Effector memory CD4-positive, alpha-beta T cell (primary cell): Measurements from ENCODE around the gene CREB3L1.

Experiments
- DNase-seq, 3 donors: peaks; one replicate each; pipeline ENCODE4 v3.0.0-alpha.2; 2020
- H3K27ac ChIP-seq: 2 replicates; pipeline ENCODE4 v1.7.0; 2013; ENCODE audit warnings: mild to moderate bottlenecking, low read length, moderate library complexity; ENCODE audit not compliant: insufficient read depth, poor library complexity, severe bottlenecking
- H3K27me3 ChIP-seq: replicated peaks from 2 replicates; pipeline ENCODE4 v1.7.0; 2013; ENCODE audit warnings: mild to moderate bottlenecking, low read length; ENCODE audit not compliant: insufficient read depth, control insufficient read depth, poor library complexity, severe bottlenecking
- H3K36me3 ChIP-seq: 2 replicates; pipeline ENCODE4 v1.7.0; 2013; ENCODE audit warnings: mild to moderate bottlenecking, low read length, moderate library complexity; ENCODE audit not compliant: control insufficient read depth, insufficient read depth
- H3K4me1 ChIP-seq: 2 replicates; pipeline ENCODE4 v1.7.0; 2013; ENCODE audit warnings: low read length, mild to moderate bottlenecking; ENCODE audit not compliant: control insufficient read depth, insufficient read depth, poor library complexity, severe bottlenecking
- H3K4me3 ChIP-seq: 2 replicates; pipeline ENCODE4 v1.7.0; 2013; ENCODE audit warnings: low read length, low read depth, mild to moderate bottlenecking; ENCODE audit not compliant: insufficient read depth, poor library complexity, severe bottlenecking
- H3K9me3 ChIP-seq: 2 replicates; pipeline ENCODE4 v1.7.0; 2013; ENCODE audit warnings: mild to moderate bottlenecking, low read length, moderate library complexity; ENCODE audit not compliant: control insufficient read depth

CREB3L1 gene

GRCh38 chr11:46321757-46322156 lies 44.3 kb downstream of the CREB3L1 start:
- no peak overlapping the region for H3K4me3 ChIP-seq

GRCh38 chr11:46322759-46323158 lies 45.3 kb downstream of the CREB3L1 start:
- H3K4me1 ChIP-seq = peaks cover 9% of the 10 kb centered on the region

More at GRCh38 chr11:46321757-46322156, 44.3 kb downstream of the CREB3L1 start:
- no peak for DNase-seq
- Histone ChIP-seq H3K27me3 (no peaks in the 10 kb centered on the region), H3K4me1 (peaks cover 9% of the 10 kb centered on the region), H3K27ac (no peak overlapping the region), H3K9me3 (no peaks in the 10 kb centered on the region), H3K36me3 (no peaks in the 10 kb centered on the region)

GRCh38 chr11:46326813-46327416 lies 49.5 kb downstream of the CREB3L1 start:
- no peaks in the 10 kb centered on the region for H3K27me3 ChIP-seq
- no peak overlapping the region for H3K4me3 ChIP-seq
- DNase-seq = no peak
- H3K36me3 ChIP-seq = no peaks in the 10 kb centered on the region
- no peaks in the 10 kb centered on the region for H3K9me3 ChIP-seq
- H3K27ac ChIP-seq = no peak overlapping the region
- H3K4me1 ChIP-seq = peaks cover 26% of the 10 kb centered on the region

More at GRCh38 chr11:46322759-46323158, 45.3 kb downstream of the CREB3L1 start:
- Histone ChIP-seq H3K27me3 (no peaks in the 10 kb centered on the region), H3K4me3 (no peak overlapping the region), H3K36me3 (no peaks in the 10 kb centered on the region), H3K27ac (no peak overlapping the region), H3K9me3 (no peaks in the 10 kb centered on the region)
- no peak for DNase-seq

- H3K27me3 ChIP-seq = no peaks in the 10 kb centered on the region
- H3K9me3 ChIP-seq = no peaks in the 10 kb centered on the region
- no peak overlapping the region for H3K4me3 ChIP-seq
- H3K36me3 ChIP-seq = no peaks in the 10 kb centered on the region
- DNase-seq = no peak
- peaks cover 34% of the 10 kb centered on the region for H3K4me1 ChIP-seq
- H3K27ac ChIP-seq = no peak overlapping the region
Observed at GRCh38 chr11:46327829-46328228, 50.4 kb downstream of the CREB3L1 start.

GRCh38 chr11:46330154-46330553 lies 52.7 kb downstream of the CREB3L1 start:
- DNase-seq = no peak
- Histone ChIP-seq H3K4me3 (peak overlapping the region; percentile 68), H3K27me3 (no peaks in the 10 kb centered on the region), H3K27ac (peak overlapping the region; percentile 61), H3K36me3 (no peaks in the 10 kb centered on the region), H3K9me3 (no peaks in the 10 kb centered on the region), H3K4me1 (peaks cover 48% of the 10 kb centered on the region)

- Histone ChIP-seq H3K36me3 (no peaks in the 10 kb centered on the region), H3K9me3 (no peaks in the 10 kb centered on the region), H3K27me3 (no peaks in the 10 kb centered on the region), H3K27ac (peak overlapping the region; percentile 61), H3K4me3 (peak overlapping the region; percentile 68), H3K4me1 (peaks cover 49% of the 10 kb centered on the region)
- DNase-seq = no peak
Observed at GRCh38 chr11:46330563-46331281, 53.3 kb downstream of the CREB3L1 start.

- Histone ChIP-seq H3K9me3 (no peaks in the 10 kb centered on the region), H3K4me3 (peak overlapping the region; percentile 68), H3K4me1 (peaks cover 53% of the 10 kb centered on the region), H3K36me3 (no peaks in the 10 kb centered on the region), H3K27ac (peak overlapping the region; percentile 61), H3K27me3 (no peaks in the 10 kb centered on the region)
- DNase-seq = peak in 1 of 3 donors; percentile 51
Observed at GRCh38 chr11:46331282-46331984, 54.0 kb downstream of the CREB3L1 start.

GRCh38 chr11:46332093-46332567 lies 54.7 kb downstream of the CREB3L1 start:
- Histone ChIP-seq H3K27ac (peak overlapping the region; percentile 61), H3K4me3 (peak overlapping the region; percentile 68)
- DNase-seq = no peak

GRCh38 chr11:46332568-46333393 lies 55.3 kb downstream of the CREB3L1 start:
- H3K27me3 ChIP-seq = no peaks in the 10 kb centered on the region
- H3K4me1 ChIP-seq = peaks cover 56% of the 10 kb centered on the region
- no peak for DNase-seq
- peak overlapping the region; percentile 68 for H3K4me3 ChIP-seq
- no peaks in the 10 kb centered on the region for H3K36me3 ChIP-seq
- H3K27ac ChIP-seq = peak overlapping the region; percentile 61
- no peaks in the 10 kb centered on the region for H3K9me3 ChIP-seq

More at GRCh38 chr11:46332093-46332567, 54.7 kb downstream of the CREB3L1 start:
- Histone ChIP-seq H3K27me3 (no peaks in the 10 kb centered on the region), H3K4me1 (peaks cover 53% of the 10 kb centered on the region), H3K9me3 (no peaks in the 10 kb centered on the region), H3K36me3 (no peaks in the 10 kb centered on the region)
